GM10266 (cell line): ENCODE measurements around the gene ERMAP.

Source experiments
- DNase-seq: peaks from one replicate; pipeline ENCODE4 v3.0.0; 2012; ENCODE audit errors: extremely low spot score
- TF ChIP-seq, protein P1 (sequence below): IDR thresholded peaks from 2 replicates; pipeline ENCODE4 v1.5.1; 2012; ENCODE audit warnings: mild to moderate bottlenecking, low read depth; ENCODE audit not compliant: control insufficient read depth, insufficient read depth; ENCODE audit errors: missing control alignments

Gene ERMAP

DNA sequence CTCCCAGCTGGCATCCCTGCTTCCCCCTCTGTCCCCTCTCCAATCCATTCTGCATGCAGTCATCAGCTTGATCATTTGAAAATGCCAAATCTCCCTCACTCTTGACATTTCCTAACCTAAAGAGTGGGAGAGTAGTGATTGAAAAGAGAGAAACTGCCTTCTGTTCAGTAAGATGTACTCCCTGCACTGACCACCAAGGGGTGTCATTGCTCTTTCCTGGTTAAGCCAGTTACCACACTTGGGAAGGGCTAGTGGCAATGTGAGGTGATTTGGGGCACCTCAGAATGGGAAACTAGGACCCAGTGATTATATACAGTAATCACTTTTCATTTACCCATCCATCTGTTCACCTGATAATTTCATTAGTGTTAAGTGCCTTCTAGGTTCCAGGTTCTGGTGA, 39.1 kb upstream of the ERMAP start:
- TF ChIP-seq, protein P1, sequence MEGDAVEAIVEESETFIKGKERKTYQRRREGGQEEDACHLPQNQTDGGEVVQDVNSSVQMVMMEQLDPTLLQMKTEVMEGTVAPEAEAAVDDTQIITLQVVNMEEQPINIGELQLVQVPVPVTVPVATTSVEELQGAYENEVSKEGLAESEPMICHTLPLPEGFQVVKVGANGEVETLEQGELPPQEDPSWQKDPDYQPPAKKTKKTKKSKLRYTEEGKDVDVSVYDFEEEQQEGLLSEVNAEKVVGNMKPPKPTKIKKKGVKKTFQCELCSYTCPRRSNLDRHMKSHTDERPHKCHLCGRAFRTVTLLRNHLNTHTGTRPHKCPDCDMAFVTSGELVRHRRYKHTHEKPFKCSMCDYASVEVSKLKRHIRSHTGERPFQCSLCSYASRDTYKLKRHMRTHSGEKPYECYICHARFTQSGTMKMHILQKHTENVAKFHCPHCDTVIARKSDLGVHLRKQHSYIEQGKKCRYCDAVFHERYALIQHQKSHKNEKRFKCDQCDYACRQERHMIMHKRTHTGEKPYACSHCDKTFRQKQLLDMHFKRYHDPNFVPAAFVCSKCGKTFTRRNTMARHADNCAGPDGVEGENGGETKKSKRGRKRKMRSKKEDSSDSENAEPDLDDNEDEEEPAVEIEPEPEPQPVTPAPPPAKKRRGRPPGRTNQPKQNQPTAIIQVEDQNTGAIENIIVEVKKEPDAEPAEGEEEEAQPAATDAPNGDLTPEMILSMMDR, result peak; percentile 71
- DNase-seq, result peak; percentile 63

DNA sequence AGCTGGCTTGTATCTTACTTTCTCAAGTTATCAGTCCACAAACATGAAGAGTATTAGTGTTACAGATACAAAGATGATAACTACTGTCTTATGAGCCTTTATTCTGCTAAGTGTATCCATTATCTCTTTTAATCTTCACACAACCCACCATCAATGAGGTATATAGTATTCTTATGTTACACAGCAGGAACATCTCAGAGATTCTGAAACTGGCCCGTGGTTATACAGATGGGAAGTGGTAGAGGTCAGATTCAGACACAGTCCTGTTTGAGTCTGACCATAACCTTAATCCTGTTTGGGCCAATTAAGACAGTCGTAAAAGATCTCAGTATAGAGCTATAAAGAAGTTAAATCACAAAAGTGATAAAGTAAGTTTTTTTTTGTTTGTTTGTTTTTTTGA, 37.2 kb upstream of the ERMAP start:
- DNase-seq, result no peak
- TF ChIP-seq, protein P1, result no peak

DNA sequence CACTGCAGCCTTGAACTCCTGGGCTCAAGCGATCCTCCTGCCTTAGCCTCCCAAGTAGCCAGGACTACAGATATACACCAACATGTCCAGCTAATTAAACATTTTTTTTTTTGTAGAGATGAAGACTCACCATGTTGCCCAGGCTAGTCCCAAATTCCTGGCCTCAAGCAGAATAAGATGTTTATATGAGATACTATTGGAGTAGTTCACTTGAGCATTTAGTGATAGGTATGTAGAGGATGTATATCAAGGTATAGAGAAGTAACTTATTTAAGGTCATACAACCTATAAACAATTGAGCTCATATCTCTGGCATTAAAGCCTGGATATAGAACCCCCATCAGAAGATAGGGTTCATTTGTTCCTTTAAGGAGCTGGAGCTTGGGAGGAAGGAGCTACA, 36.7 kb upstream of the ERMAP start:
- DNase-seq, result no peak
- TF ChIP-seq, protein P1, result no peak

DNA sequence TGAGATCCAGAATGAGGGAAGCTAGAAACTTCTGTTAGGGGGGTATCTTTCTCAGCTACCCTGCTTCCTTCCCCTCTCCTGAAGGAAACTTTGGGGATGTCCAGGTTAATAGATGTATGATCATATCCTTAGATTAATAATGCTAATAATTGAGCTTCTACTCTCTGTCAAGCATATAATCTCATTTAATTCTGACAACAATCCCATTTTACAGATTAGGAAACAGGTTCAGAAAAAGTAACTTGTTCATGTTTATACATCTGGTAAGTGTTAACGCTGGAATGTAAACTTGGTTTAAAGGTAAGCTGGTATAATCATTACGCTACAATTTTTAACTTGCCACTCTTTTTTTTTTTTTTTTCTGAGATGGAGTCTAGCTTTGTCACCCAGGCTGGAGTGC, 33.8 kb upstream of the ERMAP start:
- DNase-seq, result no peak
- TF ChIP-seq, protein P1, result no peak

DNA sequence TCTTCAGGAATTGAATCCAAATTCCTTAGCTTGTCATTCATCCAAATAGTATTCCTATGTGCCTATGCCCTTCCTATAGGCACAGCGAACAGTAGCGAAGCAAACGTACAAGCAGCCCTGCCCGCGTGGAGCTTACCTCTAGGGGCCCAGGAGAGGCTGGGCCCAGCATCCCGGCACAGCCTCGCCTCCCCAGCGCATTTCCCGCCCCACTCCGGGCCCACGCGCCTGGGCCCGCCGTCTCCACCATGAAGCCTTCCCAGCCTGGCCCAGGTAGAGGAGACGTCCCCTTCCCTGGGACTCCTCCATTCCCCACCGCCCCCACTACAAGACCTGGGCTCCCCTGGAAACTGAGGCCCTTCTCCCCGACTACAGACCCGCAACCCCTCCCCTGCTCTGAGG, 32.4 kb upstream of the ERMAP start:
- DNase-seq, result no peak
- TF ChIP-seq, protein P1, result no peak

DNA sequence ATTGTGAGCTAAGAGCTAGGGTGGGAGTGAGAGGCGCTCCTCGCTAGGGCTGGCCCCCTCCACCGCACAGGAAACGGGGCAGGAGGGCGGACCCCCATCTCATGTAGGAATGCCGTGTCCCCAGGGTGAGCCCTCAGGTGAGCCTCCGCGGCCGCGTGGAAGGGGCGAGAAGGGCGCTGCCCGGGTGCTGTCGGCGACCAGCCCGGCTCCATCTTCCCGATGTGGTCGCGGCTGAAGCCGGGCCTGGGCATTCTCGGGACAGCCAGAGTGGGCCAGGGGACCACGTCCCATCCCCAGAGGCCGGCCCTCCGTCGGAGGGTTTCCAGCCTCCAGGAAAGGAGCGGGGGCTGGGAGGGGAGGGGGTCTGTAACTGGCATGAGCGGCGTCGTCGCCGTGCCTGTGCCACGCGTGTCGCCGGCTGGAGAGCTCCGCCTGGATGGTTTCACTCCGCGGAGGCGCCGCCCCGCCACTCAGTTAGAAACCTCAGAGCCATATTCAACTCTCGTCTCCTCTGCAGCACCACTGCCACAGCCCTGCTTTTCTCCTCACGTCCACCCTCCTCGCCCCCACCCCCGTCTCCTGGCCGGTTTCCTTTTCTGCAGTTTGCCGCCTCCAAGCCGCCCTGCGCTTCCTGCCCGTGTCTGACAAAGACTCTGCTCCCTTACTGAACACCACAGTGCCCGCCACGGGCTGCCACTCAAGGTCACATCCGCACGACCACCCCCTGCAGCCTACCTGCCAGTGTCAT, 31.8 kb upstream of the ERMAP start, which contains the start of gene TMEM269:
Gene TMEM269 (plus strand): TSS at position 46 of the 748 bp plus-strand sequence. CDS start 4,903 bp downstream, outside the sequence.
- DNase-seq, result peak; percentile 57
- TF ChIP-seq, protein P1, result no peak

DNA sequence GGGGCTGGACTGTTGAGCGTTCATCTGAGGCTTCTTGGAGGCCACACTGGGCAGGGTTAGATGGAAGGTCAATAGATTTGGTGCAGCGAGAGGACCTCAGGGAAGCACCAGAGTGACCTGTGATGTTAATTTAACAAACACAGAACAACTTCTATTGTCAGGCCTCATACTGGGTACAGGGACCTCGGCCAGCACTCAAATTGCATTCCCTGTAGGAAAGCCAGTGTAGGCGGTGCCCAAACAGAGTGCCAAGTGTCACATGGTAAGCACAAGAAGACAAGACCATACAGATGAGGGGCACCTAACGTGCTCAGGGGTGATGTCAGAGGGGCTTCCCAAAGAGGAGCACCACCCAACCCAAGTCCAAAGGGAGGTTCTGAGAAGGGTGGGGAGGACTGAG, 30.8 kb upstream of the ERMAP start:
- DNase-seq, result no peak
- TF ChIP-seq, protein P1, result no peak
